HepG2 (cell line): ENCODE data around the gene CSNK1G1. TPM values are rescaled to one million over a fixed set of nuclear protein-coding genes. Genes with fewer than 3 reads are reported as not detected.

Experiments
- DMAP1 ChIP-seq: IDR thresholded peaks from 2 replicates; pipeline ENCODE4 v1.6.1; 2016
- ETV5 ChIP-seq: IDR thresholded peaks from 2 replicates; pipeline ENCODE4 v1.6.1; 2018; ENCODE audit warnings: missing biosample characterization, missing genetic modification reagents, inconsistent platforms, borderline replicate concordance
- HES4 ChIP-seq: sonication (generic); formaldehyde crosslinking; IDR thresholded peaks from 2 replicates; pipeline ENCODE4 v1.9.0; 2021; ENCODE audit warnings: mild to moderate bottlenecking, missing genetic modification reagents, borderline replicate concordance
- MIER3 ChIP-seq: IDR thresholded peaks from 2 replicates; pipeline ENCODE4 v1.6.1; 2016; ENCODE audit warnings: missing compliant biosample characterization, borderline replicate concordance
- PTBP1 ChIP-seq: fragments of 200-400 bp; formaldehyde crosslinking; IDR thresholded peaks from 2 replicates; pipeline ENCODE4 v1.6.1; 2018; ENCODE audit warnings: low read length, low read depth; ENCODE audit not compliant: poor library complexity, severe bottlenecking
- SMAD9 ChIP-seq: sonication (generic); formaldehyde crosslinking; IDR thresholded peaks from 2 replicates; pipeline ENCODE4 v1.5.1; 2020; ENCODE audit warnings: mild to moderate bottlenecking, missing genetic modification reagents
- TBP ChIP-seq: sonication (generic); formaldehyde crosslinking; IDR thresholded peaks from 2 replicates; pipeline ENCODE4 v1.5.0; 2020; ENCODE audit warnings: missing genetic modification reagents
- TFDP1 ChIP-seq: IDR thresholded peaks from 2 replicates; pipeline ENCODE4 v1.6.1; 2016; ENCODE audit warnings: missing compliant biosample characterization, missing genetic modification reagents, borderline replicate concordance
- TSC22D2 ChIP-seq: sonication (generic); formaldehyde crosslinking; IDR thresholded peaks from 2 replicates; pipeline ENCODE4 v1.5.1; 2020; ENCODE audit warnings: missing genetic modification reagents, mild to moderate bottlenecking, borderline replicate concordance
- ZNF253 ChIP-seq: sonication (generic); formaldehyde crosslinking; IDR thresholded peaks from 2 replicates; pipeline ENCODE4 v1.8.0; 2022; ENCODE audit warnings: mild to moderate bottlenecking, missing genetic modification reagents, borderline replicate concordance
- ZNF577 ChIP-seq: sonication (generic); formaldehyde crosslinking; IDR thresholded peaks from 2 replicates; pipeline ENCODE4 v1.4.0; 2020; ENCODE audit warnings: mild to moderate bottlenecking, low read depth, missing genetic modification reagents, borderline replicate concordance
- ZSCAN20 ChIP-seq: sonication (generic); formaldehyde crosslinking; IDR thresholded peaks from 2 replicates; pipeline ENCODE4 v1.4.0; 2020; ENCODE audit warnings: missing genetic modification reagents, mild to moderate bottlenecking, borderline replicate concordance
- ZSCAN22 ChIP-seq: sonication (generic); formaldehyde crosslinking; IDR thresholded peaks from 2 replicates; pipeline ENCODE4 v1.4.0; 2020; ENCODE audit warnings: mild to moderate bottlenecking, missing genetic modification reagents
- polyA plus RNA-seq, 8 experiments: library from polyadenylated mRNA; depleted of rRNA in 3 of 8; stranded (reverse) in 7 of 8; unstranded in 1 of 8; fragments of >200 nt; fragmentation: Illumina TruSeq in 4 of 8; extraction: Trizol in 4 of 8; gene quantifications; 2 replicates each; pipeline versions ENCODE4 v1.2.1 to v1.2.3, GENCODE V29; 2011 to 2016; ENCODE audit warnings: low read depth in 4 of 8, missing spikeins in 1 of 8, mixed read lengths in 1 of 8; ENCODE audit not compliant: insufficient read depth in 1 of 8
- total RNA-seq, 5 experiments: library from RNA; depleted of rRNA; stranded (reverse); fragments of >200 nt; fragmentation: Illumina TruSeq; extraction: Trizol; gene quantifications; 2 replicates each; pipeline ENCODE4 v1.2.3, GENCODE V29; 2016; ENCODE audit warnings: low read depth in 1 of 5
- TF ChIP-seq, protein P1 (sequence below): sonication (generic); formaldehyde crosslinking; IDR thresholded peaks from 2 replicates; pipeline ENCODE4 v1.5.1; 2020; ENCODE audit warnings: missing genetic modification reagents, mild to moderate bottlenecking, borderline replicate concordance
- TF ChIP-seq, protein P2 (sequence below): sonication (generic); formaldehyde crosslinking; conservative IDR thresholded peaks from 2 replicates; pipeline ENCODE4 v1.4.0; 2020; ENCODE audit warnings: mild to moderate bottlenecking, missing genetic modification reagents, moderate library complexity
- TF ChIP-seq, protein P3 (sequence below): sonication (generic); formaldehyde crosslinking; IDR thresholded peaks from 2 replicates; pipeline ENCODE4 v1.5.1; 2020; ENCODE audit warnings: missing genetic modification reagents, mild to moderate bottlenecking, borderline replicate concordance
- TF ChIP-seq, protein P4 (sequence below): sonication (generic); formaldehyde crosslinking; IDR thresholded peaks from 2 replicates; pipeline ENCODE4 v1.5.0; 2020; ENCODE audit warnings: missing genetic modification reagents
- TF ChIP-seq, protein P5 (sequence below): IDR thresholded peaks from 2 replicates; pipeline ENCODE4 v1.6.1; 2016; ENCODE audit warnings: low read depth, control low read depth

The CSNK1G1 gene
- total and polyA plus RNA-seq, 2 of the 13 experiments (the other 11 are each of a cell fraction or from before 2014, with no cell fraction given) = 8.5 to 12.6 TPM

GRCh38 chr15:64387562-64388168, 31.7 kb upstream of the CSNK1G1 start, which contains the start of gene TRIP4 (continued):
- TF ChIP-seq PTBP1 (peak; percentile 86), MIER3 (CRISPR knock-in tag) (peak; percentile 100), TBP (peak; percentile 96), SMAD9 (CRISPR knock-in tag) (peak; percentile 86; the same call in 1 of the 2 replicates), ZNF577 (CRISPR knock-in tag) (no peak), ETV5 (CRISPR knock-in tag) (peak; percentile 89), ZNF253 (CRISPR knock-in tag) (no peak; the same call in 1 of the 2 replicates), HES4 (CRISPR knock-in tag) (peak; percentile 76; the same call in 1 of the 2 replicates), TSC22D2 (CRISPR knock-in tag) (peak; percentile 93; the same call in 1 of the 2 replicates), DMAP1 (CRISPR knock-in tag) (peak; percentile 96), ZSCAN22 (peak; percentile 76; the same call in 1 of the 2 replicates), TFDP1 (peak; percentile 89), ZSCAN20 (CRISPR knock-in tag) (no peak)
- TF ChIP-seq, protein P1, sequence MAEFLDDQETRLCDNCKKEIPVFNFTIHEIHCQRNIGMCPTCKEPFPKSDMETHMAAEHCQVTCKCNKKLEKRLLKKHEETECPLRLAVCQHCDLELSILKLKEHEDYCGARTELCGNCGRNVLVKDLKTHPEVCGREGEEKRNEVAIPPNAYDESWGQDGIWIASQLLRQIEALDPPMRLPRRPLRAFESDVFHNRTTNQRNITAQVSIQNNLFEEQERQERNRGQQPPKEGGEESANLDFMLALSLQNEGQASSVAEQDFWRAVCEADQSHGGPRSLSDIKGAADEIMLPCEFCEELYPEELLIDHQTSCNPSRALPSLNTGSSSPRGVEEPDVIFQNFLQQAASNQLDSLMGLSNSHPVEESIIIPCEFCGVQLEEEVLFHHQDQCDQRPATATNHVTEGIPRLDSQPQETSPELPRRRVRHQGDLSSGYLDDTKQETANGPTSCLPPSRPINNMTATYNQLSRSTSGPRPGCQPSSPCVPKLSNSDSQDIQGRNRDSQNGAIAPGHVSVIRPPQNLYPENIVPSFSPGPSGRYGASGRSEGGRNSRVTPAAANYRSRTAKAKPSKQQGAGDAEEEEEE = peak; percentile 92; the same call in 1 of the 2 replicates
- TF ChIP-seq, protein P2, sequence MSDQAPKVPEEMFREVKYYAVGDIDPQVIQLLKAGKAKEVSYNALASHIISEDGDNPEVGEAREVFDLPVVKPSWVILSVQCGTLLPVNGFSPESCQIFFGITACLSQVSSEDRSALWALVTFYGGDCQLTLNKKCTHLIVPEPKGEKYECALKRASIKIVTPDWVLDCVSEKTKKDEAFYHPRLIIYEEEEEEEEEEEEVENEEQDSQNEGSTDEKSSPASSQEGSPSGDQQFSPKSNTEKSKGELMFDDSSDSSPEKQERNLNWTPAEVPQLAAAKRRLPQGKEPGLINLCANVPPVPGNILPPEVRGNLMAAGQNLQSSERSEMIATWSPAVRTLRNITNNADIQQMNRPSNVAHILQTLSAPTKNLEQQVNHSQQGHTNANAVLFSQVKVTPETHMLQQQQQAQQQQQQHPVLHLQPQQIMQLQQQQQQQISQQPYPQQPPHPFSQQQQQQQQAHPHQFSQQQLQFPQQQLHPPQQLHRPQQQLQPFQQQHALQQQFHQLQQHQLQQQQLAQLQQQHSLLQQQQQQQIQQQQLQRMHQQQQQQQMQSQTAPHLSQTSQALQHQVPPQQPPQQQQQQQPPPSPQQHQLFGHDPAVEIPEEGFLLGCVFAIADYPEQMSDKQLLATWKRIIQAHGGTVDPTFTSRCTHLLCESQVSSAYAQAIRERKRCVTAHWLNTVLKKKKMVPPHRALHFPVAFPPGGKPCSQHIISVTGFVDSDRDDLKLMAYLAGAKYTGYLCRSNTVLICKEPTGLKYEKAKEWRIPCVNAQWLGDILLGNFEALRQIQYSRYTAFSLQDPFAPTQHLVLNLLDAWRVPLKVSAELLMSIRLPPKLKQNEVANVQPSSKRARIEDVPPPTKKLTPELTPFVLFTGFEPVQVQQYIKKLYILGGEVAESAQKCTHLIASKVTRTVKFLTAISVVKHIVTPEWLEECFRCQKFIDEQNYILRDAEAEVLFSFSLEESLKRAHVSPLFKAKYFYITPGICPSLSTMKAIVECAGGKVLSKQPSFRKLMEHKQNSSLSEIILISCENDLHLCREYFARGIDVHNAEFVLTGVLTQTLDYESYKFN (CRISPR knock-in tag) = peak; percentile 74
- TF ChIP-seq, protein P3, sequence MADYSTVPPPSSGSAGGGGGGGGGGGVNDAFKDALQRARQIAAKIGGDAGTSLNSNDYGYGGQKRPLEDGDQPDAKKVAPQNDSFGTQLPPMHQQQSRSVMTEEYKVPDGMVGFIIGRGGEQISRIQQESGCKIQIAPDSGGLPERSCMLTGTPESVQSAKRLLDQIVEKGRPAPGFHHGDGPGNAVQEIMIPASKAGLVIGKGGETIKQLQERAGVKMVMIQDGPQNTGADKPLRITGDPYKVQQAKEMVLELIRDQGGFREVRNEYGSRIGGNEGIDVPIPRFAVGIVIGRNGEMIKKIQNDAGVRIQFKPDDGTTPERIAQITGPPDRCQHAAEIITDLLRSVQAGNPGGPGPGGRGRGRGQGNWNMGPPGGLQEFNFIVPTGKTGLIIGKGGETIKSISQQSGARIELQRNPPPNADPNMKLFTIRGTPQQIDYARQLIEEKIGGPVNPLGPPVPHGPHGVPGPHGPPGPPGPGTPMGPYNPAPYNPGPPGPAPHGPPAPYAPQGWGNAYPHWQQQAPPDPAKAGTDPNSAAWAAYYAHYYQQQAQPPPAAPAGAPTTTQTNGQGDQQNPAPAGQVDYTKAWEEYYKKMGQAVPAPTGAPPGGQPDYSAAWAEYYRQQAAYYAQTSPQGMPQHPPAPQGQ (CRISPR knock-in tag) = peak; percentile 86; the same call in 1 of the 2 replicates
- TF ChIP-seq, protein P4, sequence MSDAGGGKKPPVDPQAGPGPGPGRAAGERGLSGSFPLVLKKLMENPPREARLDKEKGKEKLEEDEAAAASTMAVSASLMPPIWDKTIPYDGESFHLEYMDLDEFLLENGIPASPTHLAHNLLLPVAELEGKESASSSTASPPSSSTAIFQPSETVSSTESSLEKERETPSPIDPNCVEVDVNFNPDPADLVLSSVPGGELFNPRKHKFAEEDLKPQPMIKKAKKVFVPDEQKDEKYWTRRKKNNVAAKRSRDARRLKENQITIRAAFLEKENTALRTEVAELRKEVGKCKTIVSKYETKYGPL = peak; percentile 49; the same call in 1 of the 2 replicates
- TF ChIP-seq, protein P5, sequence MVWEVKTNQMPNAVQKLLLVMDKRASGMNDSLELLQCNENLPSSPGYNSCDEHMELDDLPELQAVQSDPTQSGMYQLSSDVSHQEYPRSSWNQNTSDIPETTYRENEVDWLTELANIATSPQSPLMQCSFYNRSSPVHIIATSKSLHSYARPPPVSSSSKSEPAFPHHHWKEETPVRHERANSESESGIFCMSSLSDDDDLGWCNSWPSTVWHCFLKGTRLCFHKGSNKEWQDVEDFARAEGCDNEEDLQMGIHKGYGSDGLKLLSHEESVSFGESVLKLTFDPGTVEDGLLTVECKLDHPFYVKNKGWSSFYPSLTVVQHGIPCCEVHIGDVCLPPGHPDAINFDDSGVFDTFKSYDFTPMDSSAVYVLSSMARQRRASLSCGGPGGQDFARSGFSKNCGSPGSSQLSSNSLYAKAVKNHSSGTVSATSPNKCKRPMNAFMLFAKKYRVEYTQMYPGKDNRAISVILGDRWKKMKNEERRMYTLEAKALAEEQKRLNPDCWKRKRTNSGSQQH = peak; percentile 97; the same call in 1 of the 2 replicates
